ENCODE measurements around the gene STEAP1B. TPM values are rescaled to one million over a fixed set of nuclear protein-coding genes. Genes with fewer than 3 reads are reported as not detected.

STEAP1B gene
- total and polyA plus RNA-seq, 2 of the 4 experiments (the other 2 are of a cell fraction): 7.9 to 13.8 TPM

GRCh38 chr7:22441157-22441556 is 58.8 kb downstream of the STEAP1B start:
- Histone ChIP-seq H4K5ac (ENCODE audit: low read depth, low read length) (no peak overlapping the region), H2BK120ac (ENCODE audit: low read depth, low read length) (no peak overlapping the region), H4K91ac (ENCODE audit: insufficient read depth, low read depth, low read length) (no peak overlapping the region), H2BK5ac (ENCODE audit: low read depth, low read length, poor library complexity, severe bottlenecking) (no peak overlapping the region), H3K4ac (ENCODE audit: low read depth, low read length) (no peak overlapping the region), H3K56ac (ENCODE audit: extremely low read depth, insufficient read depth, low read length) (no peak overlapping the region), H3K36me3 (ENCODE audit: control insufficient read depth, insufficient read depth, low read length) (no peaks in the 10 kb centered on the region), H3K27me3 (ENCODE audit: control insufficient read depth, insufficient read depth, low read length) (no peaks in the 10 kb centered on the region), H3K18ac (ENCODE audit: low read depth, low read length) (no peak overlapping the region), H2AFZ (replicated peaks; ENCODE audit: low read length, poor library complexity) (no peak overlapping the region), H3K4me3 (ENCODE audit: insufficient read depth, low read depth, low read length) (no peak overlapping the region), H3K4me1 (ENCODE audit: control insufficient read depth, insufficient read depth, low read length) (no peaks in the 10 kb centered on the region), H4K8ac (ENCODE audit: low read depth in 2 of 2, low read length in 2 of 2) (no peak overlapping the region), H4K20me1 (ENCODE audit: insufficient read depth, low read length) (no peaks in the 10 kb centered on the region), H3K27ac (ENCODE audit: insufficient read depth, low read length) (no peak overlapping the region), H2BK15ac (ENCODE audit: low read depth, low read length) (no peak overlapping the region), H3K23ac (ENCODE audit: low read depth, low read length) (no peak overlapping the region), H3K79me1 (ENCODE audit: low read depth in 1 of 2, low read length in 2 of 2) (no peaks in the 10 kb centered on the region), H3K9me1 (ENCODE audit: insufficient read depth, low read length) (0 out of 2 replicates have a peak, but pooled peaks cover 3% of the 10 kb centered on the region), H2AK5ac (ENCODE audit: low read depth, low read length) (no peak overlapping the region), H2BK20ac (ENCODE audit: low read depth, low read length) (no peak overlapping the region), H3K4me2 (ENCODE audit: low read depth, low read length) (no peak overlapping the region), H2AK9ac (replicated peaks; ENCODE audit: low read depth, low read length, poor library complexity) (no peak overlapping the region), H3K9me3 (ENCODE audit: control insufficient read depth, insufficient read depth, low read length) (no peaks in the 10 kb centered on the region; the same call in 1 of the 2 replicates), H3K14ac (replicated peaks; ENCODE audit: low read depth, low read length) (no peak overlapping the region), H3K9ac (ENCODE audit: low read depth, low read length) (no peak overlapping the region)
- no peak for DNase-seq
- dilution Hi-C loops (cut with HindIII; ENCODE audit: low sequenced_read_pairs, unreplicated experiment) (no loop called here), in situ Hi-C loops (cut with MboI; ENCODE audit: low sequenced_read_pairs) (no loop called here), intact Hi-C loops (cut with micrococcal nuclease) (no loop called here)
- no CpG with 5 or more reads among the region's 3 CpGs for WGBS, 2 experiments (ENCODE audit: extremely low coverage in 2 of 2, insufficient read length in 1 of 2)
- ChIA-PET POLR2A (ENCODE audit: unreplicated experiment) (interaction anchor here (0.8 kb wide), 1 partner anchor 13 kb away, joined by 4 read pairs; no protein-coding TSS in a partner anchor), CTCF (no interaction called here)
- no TSS peak for BruUV-seq (replicated peaks)
- no peak for TF ChIP-seq RFX5 (IDR thresholded peaks at IDR 0.05; ENCODE audit: low read depth, low read length)
- no peak for TF ChIP-seq USF2 (IDR thresholded peaks at IDR 0.05; ENCODE audit: low read depth, low read length)
- no peak for TF ChIP-seq RAD21 (IDR thresholded peaks at IDR 0.05; ENCODE audit: low read length)
- TF ChIP-seq RCOR1 (IDR thresholded peaks at IDR 0.05; ENCODE audit: insufficient replicate concordance, low read length): no peak
- no peak for TF ChIP-seq POLR2A (IDR thresholded peaks at IDR 0.05; ENCODE audit: low read depth, low read length)
- TF ChIP-seq SMC3 (IDR thresholded peaks at IDR 0.05; ENCODE audit: low read depth, low read length): no peak
- no peak for ATAC-seq (ENCODE audit: low read depth)
